HG03354 (cell line): ENCODE data around the gene SPOUT1.
"Not testable (repeated sequence)": the region's sequence is repeated elsewhere in the genome, so short reads cannot be mapped to it uniquely, and the experiment has no call there.

Experiments used
- ATAC-seq: cut with Tn5 transposase; IDR thresholded peaks from one replicate; pipeline ENCODE4 v1.9.1; 2021; ENCODE audit warnings: mild to moderate bottlenecking; ENCODE audit not compliant: unreplicated experiment, poor library complexity, severe bottlenecking

The SPOUT1 gene

GRCh38 chr9:128782669-128783068 is 46.9 kb downstream of the SPOUT1 start:
- ATAC-seq = no peak

GRCh38 chr9:128781187-128782070 is 48.2 kb downstream of the SPOUT1 start:
- ATAC-seq = no peak

- ATAC-seq = not testable (repeated sequence)
Observed at GRCh38 chr9:128780093-128780492, 49.5 kb downstream of the SPOUT1 start.

- no peak for ATAC-seq
Observed at GRCh38 chr9:128774804-128775203, 54.8 kb downstream of the SPOUT1 start.

- ATAC-seq = no peak
Observed at GRCh38 chr9:128773049-128773448, 56.5 kb downstream of the SPOUT1 start.

- peak; percentile 93 for ATAC-seq
Observed at GRCh38 chr9:128771745-128772519, 57.7 kb downstream of the SPOUT1 start, which contains the start of gene ZER1. Gene ZER1 (minus strand): TSS chr9:128771927. CDS start chr9:128755565, 16,362 bp downstream.

GRCh38 chr9:128771094-128771721 is 58.4 kb downstream of the SPOUT1 start:
- peak; percentile 37 for ATAC-seq

GRCh38 chr9:128770286-128771030 is 59.1 kb downstream of the SPOUT1 start:
- ATAC-seq = no peak
